ENCODE measurements around the gene DPP6. TPM values are rescaled to one million over a fixed set of nuclear protein-coding genes. Genes with fewer than 3 reads are reported as not detected.
"Not testable (repeated sequence)": the region's sequence is repeated elsewhere in the genome, so short reads cannot be mapped to it uniquely, and the experiment has no call there.

Gene DPP6
- total RNA-seq, 1 experiment from 2014 or later: not detected

DNA sequence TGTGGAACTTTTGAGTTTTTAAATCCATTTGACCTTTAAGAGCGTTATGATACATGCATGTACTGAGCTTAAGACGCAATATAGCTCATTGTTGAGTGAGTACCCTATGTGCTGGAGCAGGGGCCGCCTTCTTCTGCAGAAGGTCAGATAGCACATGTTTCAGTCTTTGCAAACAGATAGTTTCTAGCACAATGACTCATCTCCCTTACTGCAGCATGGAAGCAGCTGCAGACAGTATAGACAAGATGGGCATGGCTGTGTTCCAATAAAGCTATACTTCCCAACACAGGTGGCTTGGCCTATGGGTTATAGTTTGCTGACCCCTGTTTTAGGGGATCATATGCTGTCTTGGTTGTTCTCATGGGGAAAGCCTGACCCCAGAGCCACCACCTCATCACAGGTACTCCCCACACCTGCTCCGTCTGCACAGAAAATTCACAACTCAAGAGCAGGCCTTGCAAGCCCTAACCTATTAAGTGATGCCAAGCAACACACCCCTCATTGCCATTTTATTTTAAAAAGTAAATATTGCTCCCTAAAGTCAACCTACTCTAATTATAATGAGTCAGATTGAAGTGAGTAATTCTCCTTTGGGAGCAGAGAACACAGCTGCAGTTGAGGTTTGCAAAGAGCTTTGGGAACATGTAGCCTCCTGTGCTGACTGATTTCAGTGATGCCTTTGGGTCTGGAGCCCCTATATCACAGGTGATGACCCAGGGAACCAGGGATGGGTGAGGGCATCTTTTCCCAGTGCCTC, 620.6 kb downstream of the DPP6 start:
- TF ChIP-seq, protein P1, sequence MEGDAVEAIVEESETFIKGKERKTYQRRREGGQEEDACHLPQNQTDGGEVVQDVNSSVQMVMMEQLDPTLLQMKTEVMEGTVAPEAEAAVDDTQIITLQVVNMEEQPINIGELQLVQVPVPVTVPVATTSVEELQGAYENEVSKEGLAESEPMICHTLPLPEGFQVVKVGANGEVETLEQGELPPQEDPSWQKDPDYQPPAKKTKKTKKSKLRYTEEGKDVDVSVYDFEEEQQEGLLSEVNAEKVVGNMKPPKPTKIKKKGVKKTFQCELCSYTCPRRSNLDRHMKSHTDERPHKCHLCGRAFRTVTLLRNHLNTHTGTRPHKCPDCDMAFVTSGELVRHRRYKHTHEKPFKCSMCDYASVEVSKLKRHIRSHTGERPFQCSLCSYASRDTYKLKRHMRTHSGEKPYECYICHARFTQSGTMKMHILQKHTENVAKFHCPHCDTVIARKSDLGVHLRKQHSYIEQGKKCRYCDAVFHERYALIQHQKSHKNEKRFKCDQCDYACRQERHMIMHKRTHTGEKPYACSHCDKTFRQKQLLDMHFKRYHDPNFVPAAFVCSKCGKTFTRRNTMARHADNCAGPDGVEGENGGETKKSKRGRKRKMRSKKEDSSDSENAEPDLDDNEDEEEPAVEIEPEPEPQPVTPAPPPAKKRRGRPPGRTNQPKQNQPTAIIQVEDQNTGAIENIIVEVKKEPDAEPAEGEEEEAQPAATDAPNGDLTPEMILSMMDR (IDR thresholded peaks at IDR 0.05; ENCODE audit: insufficient read depth in 1 of 2, low read depth in 1 of 2, low read length in 1 of 2, severe bottlenecking in 1 of 2, unreplicated experiment in 1 of 2): no peak
- POLR2A ChIA-PET: no interaction called here
- intact Hi-C loops (cut with micrococcal nuclease; ENCODE audit: unreplicated experiment): no loop called here
- CTCF ChIA-PET: interaction anchor here (0.6 kb wide), 1 partner anchor 552 kb away, joined by 3 read pairs; no protein-coding TSS in a partner anchor
- Mint-ChIP-seq H3K4me3 (ENCODE audit: unreplicated experiment) (no peak overlapping the region), H3K9me3 (ENCODE audit: unreplicated experiment) (peaks cover 9% of the 10 kb centered on the region), H3K36me3 (ENCODE audit: insufficient read depth, unreplicated experiment) (no peaks in the 10 kb centered on the region), H3K27ac (ENCODE audit: unreplicated experiment) (no peak overlapping the region), H3K27me3 (ENCODE audit: insufficient read depth, unreplicated experiment) (peaks cover 11% of the 10 kb centered on the region), H3K4me1 (ENCODE audit: low read depth, unreplicated experiment) (no peaks in the 10 kb centered on the region)
- Histone ChIP-seq H3K4me3 (ENCODE audit: low read depth, low read length) (no peak overlapping the region), H3K9me3 (no peaks in the 10 kb centered on the region; the same call in 1 of the 2 replicates), H3K36me3 (ENCODE audit: control insufficient read depth, insufficient read depth, low read length) (no peaks in the 10 kb centered on the region), H3K27me3 (replicated peaks; ENCODE audit: control insufficient read depth, insufficient read depth, low read length) (no peaks in the 10 kb centered on the region), H3K4me1 (no peaks in the 10 kb centered on the region)
- DNase-seq: no peak
- no TSS peak for BruUV-seq (replicated peaks)

- Mint-ChIP-seq H3K4me3 (ENCODE audit: unreplicated experiment) (no peak overlapping the region), H3K27me3 (ENCODE audit: insufficient read depth, unreplicated experiment) (peaks cover 11% of the 10 kb centered on the region), H3K9me3 (ENCODE audit: unreplicated experiment) (peaks cover 9% of the 10 kb centered on the region), H3K4me1 (ENCODE audit: low read depth, unreplicated experiment) (no peaks in the 10 kb centered on the region), H3K27ac (ENCODE audit: unreplicated experiment) (no peak overlapping the region), H3K36me3 (ENCODE audit: insufficient read depth, unreplicated experiment) (no peaks in the 10 kb centered on the region)
- BruUV-seq (replicated peaks): no TSS peak
- Histone ChIP-seq H3K36me3 (ENCODE audit: control insufficient read depth, insufficient read depth, low read length) (no peaks in the 10 kb centered on the region), H3K4me1 (no peaks in the 10 kb centered on the region), H3K27me3 (replicated peaks; ENCODE audit: control insufficient read depth, insufficient read depth, low read length) (no peaks in the 10 kb centered on the region), H3K4me3 (ENCODE audit: low read depth, low read length) (no peak overlapping the region), H3K9me3 (no peaks in the 10 kb centered on the region; the same call in 1 of the 2 replicates)
- ChIA-PET POLR2A (no interaction called here), CTCF (no interaction called here)
- TF ChIP-seq, protein P1 (IDR thresholded peaks at IDR 0.05; ENCODE audit: insufficient read depth in 1 of 2, low read depth in 1 of 2, low read length in 1 of 2, severe bottlenecking in 1 of 2, unreplicated experiment in 1 of 2): no peak
- intact Hi-C loops (cut with micrococcal nuclease; ENCODE audit: unreplicated experiment): no loop called here
- no peak for DNase-seq
Observed at GRCh38 chr7:154674191-154674590, 622.0 kb downstream of the DPP6 start.

DNA sequence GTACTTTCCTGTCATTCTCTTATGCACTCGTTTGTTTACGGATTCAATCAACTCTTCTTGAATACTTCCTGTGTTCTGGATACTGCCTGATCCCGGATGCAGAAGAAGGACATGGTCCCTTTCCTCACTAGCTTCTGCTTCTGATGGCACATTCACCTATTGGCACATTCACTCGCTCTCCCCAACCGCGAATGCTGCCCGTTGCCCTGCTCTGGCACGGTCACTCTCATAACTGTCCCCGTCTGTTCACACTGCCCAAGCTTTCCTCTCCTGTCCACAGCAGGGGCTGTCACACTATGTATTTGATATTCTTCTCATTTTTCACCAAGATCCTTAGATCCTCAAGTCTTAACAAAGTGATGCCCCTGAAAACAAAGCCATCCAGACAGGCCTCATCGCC, 623.4 kb downstream of the DPP6 start:
- Histone ChIP-seq H3K27me3 (replicated peaks; ENCODE audit: control insufficient read depth, insufficient read depth, low read length) (no peaks in the 10 kb centered on the region), H3K4me1 (no peaks in the 10 kb centered on the region), H3K36me3 (ENCODE audit: control insufficient read depth, insufficient read depth, low read length) (no peaks in the 10 kb centered on the region), H3K4me3 (ENCODE audit: low read depth, low read length) (no peak overlapping the region), H3K9me3 (no peaks in the 10 kb centered on the region; the same call in 1 of the 2 replicates)
- no peak overlapping the region for H3K4me3 Mint-ChIP-seq (ENCODE audit: unreplicated experiment)
- H3K36me3 Mint-ChIP-seq (ENCODE audit: insufficient read depth, unreplicated experiment): no peaks in the 10 kb centered on the region
- no peak overlapping the region for H3K27ac Mint-ChIP-seq (ENCODE audit: unreplicated experiment)
- peaks cover 9% of the 10 kb centered on the region for H3K9me3 Mint-ChIP-seq (ENCODE audit: unreplicated experiment)
- H3K4me1 Mint-ChIP-seq (ENCODE audit: low read depth, unreplicated experiment): no peaks in the 10 kb centered on the region
- intact Hi-C loops (cut with micrococcal nuclease; ENCODE audit: unreplicated experiment): no loop called here
- TF ChIP-seq, protein P1 (IDR thresholded peaks at IDR 0.05; ENCODE audit: insufficient read depth in 1 of 2, low read depth in 1 of 2, low read length in 1 of 2, severe bottlenecking in 1 of 2, unreplicated experiment in 1 of 2): no peak
- H3K27me3 Mint-ChIP-seq (ENCODE audit: insufficient read depth, unreplicated experiment): peaks cover 13% of the 10 kb centered on the region
- no TSS peak for BruUV-seq (replicated peaks)
- POLR2A ChIA-PET: no interaction called here
- CTCF ChIA-PET: no interaction called here
- DNase-seq: no peak

- H3K4me3 ChIP-seq (ENCODE audit: low read depth, low read length); H3K9me3 Mint-ChIP-seq (ENCODE audit: unreplicated experiment); POLR2A ChIA-PET; H3K4me1 ChIP-seq; DNase-seq; H3K27ac Mint-ChIP-seq (ENCODE audit: unreplicated experiment); intact Hi-C loops (cut with micrococcal nuclease; ENCODE audit: unreplicated experiment); CTCF ChIA-PET; H3K27me3 ChIP-seq (replicated peaks; ENCODE audit: control insufficient read depth, insufficient read depth, low read length); H3K9me3 ChIP-seq; H3K36me3 ChIP-seq (ENCODE audit: control insufficient read depth, insufficient read depth, low read length); H3K4me3 Mint-ChIP-seq (ENCODE audit: unreplicated experiment); H3K36me3 Mint-ChIP-seq (ENCODE audit: insufficient read depth, unreplicated experiment); H3K4me1 Mint-ChIP-seq (ENCODE audit: low read depth, unreplicated experiment); BruUV-seq (replicated peaks): not testable (repeated sequence)
- peaks cover 13% of the 10 kb centered on the region for H3K27me3 Mint-ChIP-seq (ENCODE audit: insufficient read depth, unreplicated experiment)
Observed at GRCh38 chr7:154676033-154676421, 623.8 kb downstream of the DPP6 start.

Data from Caco-2 (cell line).